KOPT-K1 (cell line): Measurements from ENCODE around the gene KCND2.

Experiments
- H3K27ac ChIP-seq: fragments of 200-600 bp; sonication (generic); 2 replicates; pipeline ENCODE4 v1.5.1; 2016; ENCODE audit warnings: antibody characterized with exemption, mild to moderate bottlenecking, low read depth, low read length; ENCODE audit not compliant: poor library complexity, severe bottlenecking
- H3K36me3 ChIP-seq: fragments of 200-600 bp; sonication (generic); 2 replicates; pipeline ENCODE4 v1.5.1; 2017; ENCODE audit warnings: antibody characterized with exemption, mild to moderate bottlenecking, low read length, moderate library complexity; ENCODE audit not compliant: insufficient read depth
- H3K9me3 ChIP-seq: fragments of 200-600 bp; sonication (generic); 2 replicates; pipeline ENCODE4 v1.5.1; 2017; ENCODE audit warnings: antibody characterized with exemption, low read length, mild to moderate bottlenecking; ENCODE audit not compliant: insufficient read depth, poor library complexity, severe bottlenecking

KCND2 gene

DNA sequence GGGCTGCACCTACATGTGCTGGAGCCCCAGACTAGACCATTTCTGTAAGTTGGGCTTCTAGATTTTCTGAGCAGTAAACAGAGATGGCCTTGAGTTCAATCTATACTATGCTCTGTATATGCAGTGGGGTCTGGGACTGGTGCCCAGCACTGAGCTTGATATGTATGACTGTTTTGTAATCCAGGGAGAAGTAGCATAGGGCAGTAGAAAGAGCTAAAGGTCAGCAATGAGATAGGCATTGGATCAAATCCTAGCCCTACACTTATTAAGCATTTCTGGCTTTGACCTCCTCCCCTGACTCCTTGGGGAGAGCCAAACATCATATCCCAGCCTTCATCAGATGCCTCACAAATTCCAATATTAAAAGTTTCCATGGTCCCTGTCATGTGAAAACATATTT lies 330.4 kb downstream of the KCND2 start:
- no peaks in the 10 kb centered on the region for H3K9me3 ChIP-seq
- H3K36me3 ChIP-seq, result no peaks in the 10 kb centered on the region
- H3K27ac ChIP-seq, result no peak overlapping the region

DNA sequence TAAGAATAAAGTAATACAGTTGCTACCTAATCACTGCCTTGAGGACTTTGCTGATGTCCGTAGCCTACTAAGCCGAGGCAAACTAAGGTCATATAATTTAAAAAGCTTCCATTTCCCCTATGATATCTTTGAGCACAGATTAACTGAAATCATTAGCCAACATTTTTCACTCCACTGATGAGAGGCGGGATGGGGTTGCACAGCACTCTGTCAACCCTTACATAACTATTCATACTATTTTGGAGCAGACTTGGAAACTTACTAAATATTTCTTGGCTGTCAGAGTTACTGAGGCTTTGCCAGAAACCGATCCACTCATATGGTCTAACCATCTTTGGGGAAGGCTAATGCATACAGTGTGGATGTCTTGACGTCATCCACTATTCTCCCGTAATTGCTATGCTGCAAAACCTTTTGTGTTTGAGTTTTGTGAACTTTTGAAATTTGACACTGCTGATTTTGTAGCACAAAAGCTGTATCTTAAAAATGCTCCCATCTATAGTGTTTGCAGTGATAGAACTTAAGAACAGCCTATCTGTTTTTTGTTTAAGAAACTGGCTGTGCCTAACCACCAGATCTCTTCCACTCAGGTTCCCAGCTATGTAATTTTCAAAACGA lies 336.3 kb downstream of the KCND2 start:
- Histone ChIP-seq H3K36me3 (no peaks in the 10 kb centered on the region), H3K27ac (no peak overlapping the region), H3K9me3 (no peaks in the 10 kb centered on the region)

DNA sequence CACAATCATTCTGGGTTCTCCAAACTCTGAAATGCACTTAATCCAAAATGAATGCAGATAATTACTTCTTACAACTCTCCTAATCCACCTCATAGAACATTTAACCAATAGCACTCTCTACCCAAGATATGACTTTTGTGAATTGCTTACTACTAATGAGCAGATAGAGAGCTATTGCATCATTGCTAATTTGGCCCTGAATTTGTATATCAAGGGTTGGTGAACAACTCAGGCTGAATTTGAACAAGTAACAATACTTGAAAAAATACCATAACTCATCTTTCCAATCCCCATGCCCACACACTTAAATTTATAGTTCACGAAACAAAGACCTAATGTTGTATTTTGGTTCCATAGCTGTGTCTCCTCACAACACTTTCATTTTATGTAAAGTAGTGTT lies 339.0 kb downstream of the KCND2 start:
- Histone ChIP-seq H3K9me3 (no peaks in the 10 kb centered on the region), H3K36me3 (no peaks in the 10 kb centered on the region), H3K27ac (no peak overlapping the region)

DNA sequence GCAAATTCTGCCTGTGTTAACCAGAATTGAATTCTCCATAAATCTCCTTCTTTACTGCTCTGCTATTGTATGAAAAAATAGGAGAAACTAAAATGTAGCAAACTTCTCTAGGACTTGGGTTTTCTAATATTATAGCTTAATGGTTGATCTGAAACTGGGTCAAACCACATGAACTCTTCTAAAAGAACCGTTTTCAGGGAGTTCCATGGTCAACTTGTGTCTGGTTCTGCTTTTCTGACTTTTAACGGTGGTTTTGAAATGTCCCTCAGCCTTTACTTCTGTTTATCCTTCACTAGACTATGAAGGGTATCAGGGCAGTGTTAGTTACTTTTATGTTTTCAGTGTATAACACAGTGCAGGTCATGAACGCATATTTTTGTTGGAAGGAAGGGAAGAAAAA lies 342.7 kb downstream of the KCND2 start:
- H3K9me3 ChIP-seq, result no peaks in the 10 kb centered on the region
- no peak overlapping the region for H3K27ac ChIP-seq
- H3K36me3 ChIP-seq, result no peaks in the 10 kb centered on the region

GRCh38 chr7:120617275-120617674 lies 344.3 kb downstream of the KCND2 start:
- no peaks in the 10 kb centered on the region for H3K36me3 ChIP-seq
- no peaks in the 10 kb centered on the region for H3K9me3 ChIP-seq
- no peak overlapping the region for H3K27ac ChIP-seq

GRCh38 chr7:120628251-120628650 lies 355.3 kb downstream of the KCND2 start:
- no peak overlapping the region for H3K27ac ChIP-seq
- no peaks in the 10 kb centered on the region for H3K36me3 ChIP-seq
- H3K9me3 ChIP-seq, result no peaks in the 10 kb centered on the region

- Histone ChIP-seq H3K27ac (no peak overlapping the region), H3K36me3 (no peaks in the 10 kb centered on the region), H3K9me3 (no peaks in the 10 kb centered on the region)
Observed at GRCh38 chr7:120639884-120640283, 366.9 kb downstream of the KCND2 start.

DNA sequence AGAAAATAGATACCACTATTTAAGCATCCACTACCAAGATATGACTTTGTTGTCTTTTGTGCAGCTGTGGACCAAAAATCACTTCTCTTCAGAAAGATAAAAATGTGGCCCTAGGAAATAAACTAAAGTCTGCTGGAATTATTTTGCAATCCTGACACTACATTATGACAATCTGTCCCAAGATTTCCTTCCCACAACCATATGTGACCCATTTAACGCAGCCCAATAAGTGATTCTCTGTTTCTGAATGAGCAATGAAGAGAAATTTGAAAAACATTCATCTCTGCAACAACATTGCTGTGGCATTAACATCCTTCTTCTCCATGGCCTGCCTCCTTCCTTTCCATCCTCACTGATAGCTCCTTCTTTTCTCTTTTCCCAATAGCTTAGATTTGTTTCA lies 373.0 kb downstream of the KCND2 start:
- Histone ChIP-seq H3K27ac (no peak overlapping the region), H3K9me3 (no peaks in the 10 kb centered on the region)

DNA sequence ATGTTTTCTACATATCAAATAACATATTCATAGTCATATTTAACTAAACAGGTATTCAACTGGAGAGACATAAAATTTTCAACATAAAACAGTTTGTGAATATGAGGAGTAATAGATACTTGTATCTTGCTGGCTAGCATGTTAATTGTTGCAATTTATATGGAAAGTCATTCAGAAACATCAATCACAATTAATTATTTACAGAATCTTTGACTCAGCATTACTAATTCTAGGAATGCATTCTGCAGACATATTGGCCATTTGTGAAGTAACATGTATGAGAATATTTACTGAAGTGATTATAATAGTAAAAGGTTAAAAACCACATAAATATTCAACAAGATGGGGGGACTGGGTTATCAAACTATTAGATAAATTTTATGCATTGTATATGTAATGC lies 381.3 kb downstream of the KCND2 start:
- no peak overlapping the region for H3K27ac ChIP-seq
- no peaks in the 10 kb centered on the region for H3K9me3 ChIP-seq
- no peaks in the 10 kb centered on the region for H3K36me3 ChIP-seq

More for the DNA sequence above, 373.0 kb downstream of the KCND2 start:
- no peaks in the 10 kb centered on the region for H3K36me3 ChIP-seq

DNA sequence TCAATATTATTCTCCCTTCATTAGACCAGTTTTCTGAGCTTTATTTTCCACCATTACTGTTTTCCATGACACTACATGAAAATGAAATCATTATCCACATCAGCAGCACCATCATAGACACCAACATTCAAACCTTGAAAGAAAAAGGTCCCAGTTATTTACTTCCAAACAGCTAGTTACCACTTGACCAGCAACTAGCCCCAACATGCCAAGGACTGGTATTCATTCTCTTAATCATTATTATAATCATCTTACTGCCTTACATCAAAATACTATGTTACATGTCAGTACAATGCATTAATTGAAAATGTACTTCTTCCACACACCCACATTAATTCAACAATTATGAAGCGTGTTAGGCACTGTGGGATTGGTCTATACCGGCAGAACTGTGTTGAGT lies 385.5 kb downstream of the KCND2 start:
- Histone ChIP-seq H3K27ac (no peak overlapping the region), H3K36me3 (no peaks in the 10 kb centered on the region), H3K9me3 (no peaks in the 10 kb centered on the region)

- H3K36me3 ChIP-seq, result no peaks in the 10 kb centered on the region
- H3K9me3 ChIP-seq, result no peaks in the 10 kb centered on the region
- H3K27ac ChIP-seq, result no peak overlapping the region
Observed at GRCh38 chr7:120662291-120662690, 389.3 kb downstream of the KCND2 start.

- no peak overlapping the region for H3K27ac ChIP-seq
- no peaks in the 10 kb centered on the region for H3K9me3 ChIP-seq
- no peaks in the 10 kb centered on the region for H3K36me3 ChIP-seq
Observed at GRCh38 chr7:120665068-120665467, 392.1 kb downstream of the KCND2 start.

GRCh38 chr7:120675076-120675475 lies 402.1 kb downstream of the KCND2 start:
- no peak overlapping the region for H3K27ac ChIP-seq
- H3K36me3 ChIP-seq, result no peaks in the 10 kb centered on the region
- H3K9me3 ChIP-seq, result no peaks in the 10 kb centered on the region

GRCh38 chr7:120677535-120677934 lies 404.6 kb downstream of the KCND2 start:
- Histone ChIP-seq H3K9me3 (no peaks in the 10 kb centered on the region), H3K27ac (no peak overlapping the region), H3K36me3 (no peaks in the 10 kb centered on the region)

DNA sequence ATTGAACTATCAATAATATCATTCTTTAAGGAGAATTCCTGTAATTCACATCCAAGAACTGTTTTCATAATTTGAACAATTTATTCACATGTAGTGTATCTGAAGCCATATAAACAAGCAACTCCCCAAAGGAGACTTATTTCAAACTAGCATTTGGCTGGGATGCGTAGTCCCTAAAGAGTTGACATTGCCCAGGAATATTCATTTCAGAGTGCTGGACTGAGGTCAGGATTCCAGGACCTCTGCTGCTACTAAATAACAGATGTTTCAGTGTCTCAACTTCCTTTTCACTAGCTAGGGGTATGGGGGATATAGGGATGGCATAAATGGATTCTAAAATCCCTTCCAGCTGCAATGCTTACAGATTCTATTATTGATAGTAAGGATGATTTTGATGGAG lies 408.0 kb downstream of the KCND2 start:
- H3K9me3 ChIP-seq, result no peaks in the 10 kb centered on the region
- no peak overlapping the region for H3K27ac ChIP-seq
- no peaks in the 10 kb centered on the region for H3K36me3 ChIP-seq

GRCh38 chr7:120684463-120684862 lies 411.5 kb downstream of the KCND2 start:
- Histone ChIP-seq H3K27ac (no peak overlapping the region), H3K36me3 (no peaks in the 10 kb centered on the region), H3K9me3 (no peaks in the 10 kb centered on the region)
